K562 (cell line): Measurements from ENCODE around the gene IFI44L. TPM values are rescaled to one million over a fixed set of nuclear protein-coding genes. Genes with fewer than 3 reads are reported as not detected.

Source experiments
- ATAC-seq: fragments of 200-7000 bp; cut with Tn5 transposase; 3 replicates; pipeline ENCODE4 v1.9.1; 2020; ENCODE audit warnings: moderate library complexity
- BruUV-seq: library from RNA; stranded (reverse); fragments of 400-500 nt; replicated peaks from 2 replicates; lab custom pipeline; 2021; lab: Mats Ljungman, UMichigan
- CTCF ChIA-PET: fragments of 300-600 bp; formaldehyde crosslinking; extraction: SDS; loops from one replicate; lab custom pipeline; 2021; ENCODE audit warnings: low intra/inter-chr PET ratio; lab: Yijun Ruan, JAX
- POLR2A ChIA-PET: fragments of 300-600, 350-650 bp; sonication (Branson Sonifier 250); formaldehyde crosslinking; extraction: SDS; loops from one replicate; lab custom pipeline; 2021; ENCODE audit warnings: antibody characterized with exemption, inconsistent platforms; lab: Yijun Ruan, JAX
- DNase-seq, 4 experiments: peaks; one replicate each; pipeline versions ENCODE4 v3.0.0 to v3.0.0-alpha.2; 2011 to 2018; ENCODE audit warnings: low spot score in 3 of 4, mixed read lengths in 3 of 4; ENCODE audit errors: extremely low read depth in 1 of 4
- FAIRE-seq: peaks from 2 replicates; lab custom pipeline; 2011; peaks lifted over from hg19 to GRCh38; lab: Jason Lieb, UNC
- H2AFZ ChIP-seq: 2 replicates; pipeline ENCODE4 v1.6.0; 2011; ENCODE audit warnings: low read depth, low read length, control low read depth, inconsistent platforms
- H3K27ac ChIP-seq: fragments of 200-600 bp; 3 replicates; pipeline ENCODE4 v1.8.0; 2011; ENCODE audit warnings: low read depth, mild to moderate bottlenecking, control low read depth, inconsistent platforms, low read length, moderate library complexity, mixed read lengths; ENCODE audit errors: extremely low read depth
- H3K27me3 ChIP-seq, 2 experiments: fragments of 300-600 bp in 1 of 2; 2 replicates in 1 of 2; 3 replicates in 1 of 2; pipeline versions ENCODE4 v1.6.0 to v1.8.0; 2011; ENCODE audit warnings: inconsistent platforms in 2 of 2, low read length in 2 of 2, mild to moderate bottlenecking in 1 of 2, mixed read lengths in 1 of 2, moderate library complexity in 1 of 2; ENCODE audit not compliant: control insufficient read depth in 2 of 2, insufficient read depth in 2 of 2
- H3K36me3 ChIP-seq: fragments of 300-600 bp; 3 replicates; pipeline ENCODE4 v1.8.0; 2011; ENCODE audit warnings: mild to moderate bottlenecking, low read length, inconsistent platforms; ENCODE audit not compliant: control insufficient read depth, insufficient read depth
- H3K4me1 ChIP-seq, 2 experiments: fragments of 200-600 bp in 1 of 2; replicated peaks in 1 of 2; 2 replicates in 1 of 2; 3 replicates in 1 of 2; pipeline versions ENCODE4 v1.5.1 to v1.8.0; 2011; ENCODE audit warnings: inconsistent platforms in 2 of 2, low read length in 2 of 2, mild to moderate bottlenecking in 1 of 2, mixed read lengths in 1 of 2, moderate library complexity in 1 of 2; ENCODE audit not compliant: control insufficient read depth in 2 of 2, insufficient read depth in 2 of 2
- H3K4me2 ChIP-seq: 2 replicates; pipeline ENCODE4 v1.6.1; 2011; ENCODE audit warnings: low read length, control low read depth, inconsistent platforms, mixed read lengths; ENCODE audit not compliant: insufficient read depth
- H3K4me3 ChIP-seq: fragments of 200-600 bp; sonication (generic), shearing (Covaris generic); 2 replicates; pipeline ENCODE4 v1.5.1; 2016; ENCODE audit warnings: control low read depth, inconsistent platforms
- H3K79me2 ChIP-seq: fragments of 200-600 bp; 3 replicates; pipeline ENCODE4 v1.8.0; 2011; ENCODE audit warnings: low read length, inconsistent platforms; ENCODE audit not compliant: control insufficient read depth, insufficient read depth
- H3K9ac ChIP-seq, 2 experiments: 2 replicates each; pipeline versions ENCODE4 v1.6.0 to v1.6.1; 2011; ENCODE audit warnings: low read depth in 2 of 2, low read length in 2 of 2, control low read depth in 1 of 2, inconsistent platforms in 1 of 2, mild to moderate bottlenecking in 1 of 2, mixed read lengths in 1 of 2; ENCODE audit not compliant: insufficient read depth in 1 of 2
- H3K9me1 ChIP-seq: one replicate; pipeline ENCODE4 v1.6.0; 2011; ENCODE audit warnings: inconsistent platforms, mild to moderate bottlenecking, low read length, moderate library complexity; ENCODE audit not compliant: control insufficient read depth, insufficient read depth
- H3K9me3 ChIP-seq: replicated peaks from 2 replicates; pipeline ENCODE4 v1.5.1; 2011; ENCODE audit warnings: low read depth, low read length, inconsistent platforms; ENCODE audit not compliant: control insufficient read depth, insufficient read depth
- H4K20me1 ChIP-seq: replicated peaks from 2 replicates; pipeline ENCODE4 v1.6.1; 2011; ENCODE audit warnings: low read length, inconsistent platforms, mixed read lengths; ENCODE audit not compliant: control insufficient read depth, insufficient read depth
- CBFB ChIP-seq: sonication (generic); formaldehyde crosslinking; IDR thresholded peaks from 2 replicates; pipeline ENCODE4 v1.4.0; 2020; ENCODE audit warnings: mild to moderate bottlenecking, missing genetic modification reagents
- CBX5 ChIP-seq: IDR thresholded peaks from 2 replicates; pipeline ENCODE4 v1.6.1; 2014; ENCODE audit warnings: low read depth, borderline replicate concordance
- DACH1 ChIP-seq: fragments of 450-650 bp; IDR thresholded peaks from 2 replicates; pipeline ENCODE4 v1.6.1; 2018; ENCODE audit not compliant: partially characterized antibody
- MAX ChIP-seq: sonication (generic); formaldehyde crosslinking; IDR thresholded peaks from 2 replicates; pipeline ENCODE4 v1.9.0; 2022; ENCODE audit warnings: mild to moderate bottlenecking, missing genetic modification reagents
- MTA2 ChIP-seq: fragments of 450-650 bp; IDR thresholded peaks from 2 replicates; pipeline ENCODE4 v1.6.1; 2016; ENCODE audit warnings: low read depth
- MTF1 ChIP-seq: fragments of 250-450 bp; sonication (Bioruptor Pico); IDR thresholded peaks from 2 replicates; pipeline ENCODE4 v1.9.0; 2021; ENCODE audit warnings: moderate library complexity, mild to moderate bottlenecking, inconsistent platforms, borderline replicate concordance
- PHF21A ChIP-seq: fragments of 450-650 bp; IDR thresholded peaks from 2 replicates; pipeline ENCODE4 v1.6.1; 2017; ENCODE audit warnings: low read depth, borderline replicate concordance
- RAD51 ChIP-seq: fragments of 450-650 bp; IDR thresholded peaks from 2 replicates; pipeline ENCODE4 v1.7.1; 2016; ENCODE audit warnings: low read depth, mild to moderate bottlenecking, borderline replicate concordance
- RFX5 ChIP-seq: IDR thresholded peaks from 2 replicates; pipeline ENCODE4 v1.6.1; 2011; ENCODE audit warnings: low read depth, mild to moderate bottlenecking, improper control_type of control experiment, low read length
- SIN3B ChIP-seq: fragments of 450-650 bp; IDR thresholded peaks from 2 replicates; pipeline ENCODE4 v1.6.1; 2017; ENCODE audit warnings: low read depth, mild to moderate bottlenecking, moderate library complexity
- SMAD1 ChIP-seq: fragments of 150-350 bp; IDR thresholded peaks from 2 replicates; pipeline ENCODE4 v1.6.1; 2014; ENCODE audit warnings: low read length, low read depth; ENCODE audit not compliant: partially characterized antibody
- SP1 ChIP-seq: sonication (generic); formaldehyde crosslinking; IDR thresholded peaks from 2 replicates; pipeline ENCODE4 v1.8.1; 2022; ENCODE audit warnings: mild to moderate bottlenecking, missing genetic modification reagents
- SP2 ChIP-seq: IDR thresholded peaks from 2 replicates; pipeline ENCODE4 v1.6.1; 2011; ENCODE audit warnings: mild to moderate bottlenecking, low read depth, low read length, moderate library complexity; ENCODE audit not compliant: poor library complexity, severe bottlenecking; ENCODE audit errors: extremely low read depth
- U2AF1 ChIP-seq: fragments of 200-400 bp; formaldehyde crosslinking; optimal IDR thresholded peaks from 2 replicates; pipeline ENCODE3; 2017; ENCODE audit warnings: mild to moderate bottlenecking, low read depth, low read length, moderate library complexity
- XRCC4 ChIP-seq: IDR thresholded peaks from one replicate; pipeline ENCODE4 v1.6.1; 2011; ENCODE audit not compliant: insufficient read depth, insufficient read length; ENCODE audit errors: extremely low read depth
- ZNF175 ChIP-seq: fragments of 200-800 bp; sonication (Bioruptor generic); IDR thresholded peaks from 2 replicates; pipeline ENCODE4 v1.6.1; 2016; ENCODE audit warnings: low read depth, mild to moderate bottlenecking, missing genetic modification characterization, missing compliant biosample characterization
- ZNF695 ChIP-seq: fragments of 450-650 bp; formaldehyde crosslinking; IDR thresholded peaks from 2 replicates; pipeline ENCODE4 v1.4.0; 2020; ENCODE audit warnings: mild to moderate bottlenecking, moderate library complexity
- WGBS: fragments of 100-300 bp; shearing (Covaris generic); methylation state at CpG from one replicate; pipeline ENCODE4 v1.1.6; 2016; ENCODE audit warnings: low coverage, mixed read lengths; ENCODE audit not compliant: insufficient coverage; ENCODE audit errors: missing lambda C conversion rate; 5-methylcytosine and 5-hydroxymethylcytosine counted together
- in situ Hi-C: fragments of 300-500 bp; cut with MboI; formaldehyde crosslinking; loops from 4 replicates; pipeline ENCODE4 v1.15.0; 2018; ENCODE audit warnings: inconsistent platforms, mixed read lengths
- intact Hi-C: fragments of 100-400 bp; cut with micrococcal nuclease; formaldehyde crosslinking; loops from 2 replicates; pipeline ENCODE4 v1.14.2; 2022
- polyA plus RNA-seq, 8 experiments: library from polyadenylated mRNA; depleted of rRNA in 4 of 8; stranded (reverse) in 5 of 8; unstranded in 3 of 8; fragments of >200 nt; fragmentation: Nextera tagmentation in 2 of 8; fragmentation: Illumina TruSeq in 1 of 8; extraction: Ambion mirVana in 2 of 8; extraction: Trizol in 1 of 8; gene quantifications; 2 replicates each; pipeline versions ENCODE4 v1.2.1 to v1.2.3, GENCODE V29; 2011 to 2014; ENCODE audit warnings: inconsistent platforms in 1 of 8, missing spikeins in 1 of 8
- total RNA-seq, 7 experiments: library from RNA; depleted of rRNA in 6 of 7; stranded (reverse); fragments of >200 nt in 6 of 7; fragmentation: Illumina TruSeq in 2 of 7; extraction: Trizol in 2 of 7; gene quantifications; 2 replicates each; pipeline versions ENCODE4 v1.2.1 to v1.2.3, GENCODE V29; 2011 to 2021; ENCODE audit warnings: low replicate concordance in 1 of 7
- TF ChIP-seq, protein P1 (sequence below): sonication (generic); formaldehyde crosslinking; IDR thresholded peaks from 2 replicates; pipeline ENCODE4 v1.8.1; 2023; ENCODE audit warnings: mild to moderate bottlenecking, missing genetic modification reagents
- TF ChIP-seq, protein P2 (sequence below): sonication (generic); formaldehyde crosslinking; IDR thresholded peaks from 2 replicates; pipeline ENCODE4 v1.8.1; 2023; ENCODE audit warnings: mild to moderate bottlenecking, missing genetic modification reagents

IFI44L gene
- total and polyA plus RNA-seq, 9 of the 15 experiments (the other 6 are each of a cell fraction or from before 2014, with no cell fraction given): 0.04 to 0.22 TPM; not detected in 7

DNA sequence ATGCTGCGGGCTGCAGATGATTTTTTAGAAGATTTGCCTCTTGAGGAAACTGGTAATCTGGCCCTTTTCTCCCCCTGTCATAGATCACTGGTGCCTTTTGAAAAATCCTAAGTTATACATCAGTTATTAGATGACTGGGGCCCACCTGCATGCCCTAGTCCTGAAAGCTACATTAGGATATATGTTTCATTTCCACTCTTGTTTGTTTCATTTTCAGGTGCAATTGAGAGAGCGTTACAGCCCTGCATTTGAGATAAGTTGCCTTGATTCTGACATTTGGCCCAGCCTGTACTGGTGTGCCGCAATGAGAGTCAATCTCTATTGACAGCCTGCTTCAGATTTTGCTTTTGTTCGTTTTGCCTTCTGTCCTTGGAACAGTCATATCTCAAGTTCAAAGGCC lies 21.3 kb downstream of the IFI44L start (continued):
- no peak for TF ChIP-seq RFX5

- no peak for FAIRE-seq
- in situ Hi-C loops: no loop called here
- no peak for DNase-seq
- H3K27me3 ChIP-seq: no peaks in the 10 kb centered on the region
- no peaks in the 10 kb centered on the region for H4K20me1 ChIP-seq
- H3K9me1 ChIP-seq: no peaks in the 10 kb centered on the region
- intact Hi-C loops: no loop called here
- no peaks in the 10 kb centered on the region for H3K4me1 ChIP-seq
- no peak for ATAC-seq
- H2AFZ ChIP-seq: no peak overlapping the region
- H3K4me2 ChIP-seq: no peak overlapping the region
- H3K27ac ChIP-seq: no peak overlapping the region
- ChIA-PET CTCF (no interaction called here), POLR2A (no interaction called here)
- WGBS: 0% methylated on average over 1 of the region's 1 CpG
- no TSS peak for BruUV-seq
- no peak overlapping the region for H3K4me3 ChIP-seq
- no peaks in the 10 kb centered on the region for H3K79me2 ChIP-seq
- H3K36me3 ChIP-seq: no peaks in the 10 kb centered on the region
- TF ChIP-seq ZNF695 (CRISPR knock-in tag) (no peak), SMAD1 (no peak), RAD51 (no peak), PHF21A (no peak), CBFB (CRISPR knock-in tag) (no peak), CBX5 (no peak), SIN3B (no peak), SP2 (no peak), XRCC4 (no peak), MTF1 (CRISPR knock-in tag) (no peak), MAX (CRISPR knock-in tag) (no peak), MTA2 (no peak), U2AF1 (no peak), DACH1 (no peak), SP1 (no peak), ZNF175 (CRISPR knock-in tag) (no peak)
- TF ChIP-seq, protein P1, sequence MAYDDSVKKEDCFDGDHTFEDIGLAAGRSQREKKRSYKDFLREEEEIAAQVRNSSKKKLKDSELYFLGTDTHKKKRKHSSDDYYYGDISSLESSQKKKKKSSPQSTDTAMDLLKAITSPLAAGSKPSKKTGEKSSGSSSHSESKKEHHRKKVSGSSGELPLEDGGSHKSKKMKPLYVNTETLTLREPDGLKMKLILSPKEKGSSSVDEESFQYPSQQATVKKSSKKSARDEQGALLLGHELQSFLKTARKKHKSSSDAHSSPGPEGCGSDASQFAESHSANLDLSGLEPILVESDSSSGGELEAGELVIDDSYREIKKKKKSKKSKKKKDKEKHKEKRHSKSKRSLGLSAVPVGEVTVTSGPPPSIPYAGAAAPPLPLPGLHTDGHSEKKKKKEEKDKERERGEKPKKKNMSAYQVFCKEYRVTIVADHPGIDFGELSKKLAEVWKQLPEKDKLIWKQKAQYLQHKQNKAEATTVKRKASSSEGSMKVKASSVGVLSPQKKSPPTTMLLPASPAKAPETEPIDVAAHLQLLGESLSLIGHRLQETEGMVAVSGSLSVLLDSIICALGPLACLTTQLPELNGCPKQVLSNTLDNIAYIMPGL (CRISPR knock-in tag): no peak
- TF ChIP-seq, protein P2, sequence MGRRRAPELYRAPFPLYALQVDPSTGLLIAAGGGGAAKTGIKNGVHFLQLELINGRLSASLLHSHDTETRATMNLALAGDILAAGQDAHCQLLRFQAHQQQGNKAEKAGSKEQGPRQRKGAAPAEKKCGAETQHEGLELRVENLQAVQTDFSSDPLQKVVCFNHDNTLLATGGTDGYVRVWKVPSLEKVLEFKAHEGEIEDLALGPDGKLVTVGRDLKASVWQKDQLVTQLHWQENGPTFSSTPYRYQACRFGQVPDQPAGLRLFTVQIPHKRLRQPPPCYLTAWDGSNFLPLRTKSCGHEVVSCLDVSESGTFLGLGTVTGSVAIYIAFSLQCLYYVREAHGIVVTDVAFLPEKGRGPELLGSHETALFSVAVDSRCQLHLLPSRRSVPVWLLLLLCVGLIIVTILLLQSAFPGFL (CRISPR knock-in tag): no peak
- no peak overlapping the region for H3K9ac ChIP-seq
- H3K9me3 ChIP-seq: 0 out of 2 replicates have a peak, but pooled peaks cover 1% of the 10 kb centered on the region
Measured at GRCh38 chr1:78645723-78646122, 25.5 kb downstream of the IFI44L start.
